ENCODE results near the gene PLXNA2.

The PLXNA2 gene

DNA sequence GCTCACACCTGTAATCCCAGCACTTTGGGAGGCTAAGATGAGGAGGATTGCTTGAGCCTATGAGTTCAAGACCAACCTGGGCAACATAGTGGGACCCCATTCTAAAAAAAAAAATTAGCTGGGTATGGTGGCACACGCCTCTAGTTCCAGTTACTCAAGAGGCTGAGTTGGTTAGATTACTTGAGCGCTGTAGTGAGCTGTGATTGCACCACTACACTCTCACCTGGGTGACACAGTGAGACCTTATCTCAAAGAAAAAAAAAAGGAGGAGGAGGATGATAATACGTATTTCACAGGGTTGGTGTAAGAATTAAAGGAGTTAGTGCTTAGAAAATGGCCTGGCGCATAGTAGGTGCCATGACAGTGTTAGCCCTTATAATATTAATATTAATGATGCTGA, 144.1 kb downstream of the PLXNA2 start:
- H3K36me3 ChIP-seq (ENCODE audit: control insufficient read depth, insufficient read depth, low read length): no peaks in the 10 kb centered on the region; the same call in 1 of the 2 replicates
- peaks cover 27% of the 10 kb centered on the region for H3K4me1 ChIP-seq (ENCODE audit: control insufficient read depth, insufficient read depth, low read length)
- H3K27me3 ChIP-seq (ENCODE audit: control insufficient read depth, insufficient read depth, low read length): no peaks in the 10 kb centered on the region
- H3K27ac ChIP-seq (ENCODE audit: low read depth, low read length): no peak overlapping the region
- H3K9ac ChIP-seq (ENCODE audit: low read length): no peak overlapping the region
- no peaks in the 10 kb centered on the region for H3K9me3 ChIP-seq (ENCODE audit: control insufficient read depth, insufficient read depth, low read depth, low read length)
- no peak overlapping the region for H3K4me3 ChIP-seq (ENCODE audit: low read depth, low read length)

DNA sequence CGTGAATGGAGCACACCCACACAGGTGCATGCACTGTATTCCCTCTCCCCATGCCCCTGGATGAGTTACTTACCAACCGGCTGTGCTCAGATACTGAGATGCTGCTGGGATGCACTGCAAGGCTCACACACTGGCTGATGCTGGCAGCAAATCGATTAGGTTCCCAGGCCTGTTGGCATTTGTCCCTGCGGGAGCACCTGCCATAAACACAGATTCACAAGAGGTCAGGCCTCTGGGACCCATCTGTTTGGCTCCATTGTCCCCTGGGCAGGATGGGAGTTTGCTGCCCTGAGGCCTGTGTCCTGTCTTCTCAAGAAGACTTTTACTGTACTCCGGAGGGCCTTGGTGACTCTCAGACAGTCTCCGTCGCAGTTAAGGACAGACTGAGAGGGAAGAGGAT, 145.4 kb downstream of the PLXNA2 start:
- Histone ChIP-seq H3K27ac (ENCODE audit: low read depth, low read length) (no peak overlapping the region), H3K27me3 (ENCODE audit: control insufficient read depth, insufficient read depth, low read length) (no peaks in the 10 kb centered on the region), H3K36me3 (ENCODE audit: control insufficient read depth, insufficient read depth, low read length) (no peaks in the 10 kb centered on the region; the same call in 1 of the 2 replicates), H3K4me3 (ENCODE audit: low read depth, low read length) (no peak overlapping the region), H3K9ac (ENCODE audit: low read length) (no peak overlapping the region), H3K4me1 (ENCODE audit: control insufficient read depth, insufficient read depth, low read length) (peaks cover 27% of the 10 kb centered on the region), H3K9me3 (ENCODE audit: control insufficient read depth, insufficient read depth, low read depth, low read length) (no peaks in the 10 kb centered on the region)

DNA sequence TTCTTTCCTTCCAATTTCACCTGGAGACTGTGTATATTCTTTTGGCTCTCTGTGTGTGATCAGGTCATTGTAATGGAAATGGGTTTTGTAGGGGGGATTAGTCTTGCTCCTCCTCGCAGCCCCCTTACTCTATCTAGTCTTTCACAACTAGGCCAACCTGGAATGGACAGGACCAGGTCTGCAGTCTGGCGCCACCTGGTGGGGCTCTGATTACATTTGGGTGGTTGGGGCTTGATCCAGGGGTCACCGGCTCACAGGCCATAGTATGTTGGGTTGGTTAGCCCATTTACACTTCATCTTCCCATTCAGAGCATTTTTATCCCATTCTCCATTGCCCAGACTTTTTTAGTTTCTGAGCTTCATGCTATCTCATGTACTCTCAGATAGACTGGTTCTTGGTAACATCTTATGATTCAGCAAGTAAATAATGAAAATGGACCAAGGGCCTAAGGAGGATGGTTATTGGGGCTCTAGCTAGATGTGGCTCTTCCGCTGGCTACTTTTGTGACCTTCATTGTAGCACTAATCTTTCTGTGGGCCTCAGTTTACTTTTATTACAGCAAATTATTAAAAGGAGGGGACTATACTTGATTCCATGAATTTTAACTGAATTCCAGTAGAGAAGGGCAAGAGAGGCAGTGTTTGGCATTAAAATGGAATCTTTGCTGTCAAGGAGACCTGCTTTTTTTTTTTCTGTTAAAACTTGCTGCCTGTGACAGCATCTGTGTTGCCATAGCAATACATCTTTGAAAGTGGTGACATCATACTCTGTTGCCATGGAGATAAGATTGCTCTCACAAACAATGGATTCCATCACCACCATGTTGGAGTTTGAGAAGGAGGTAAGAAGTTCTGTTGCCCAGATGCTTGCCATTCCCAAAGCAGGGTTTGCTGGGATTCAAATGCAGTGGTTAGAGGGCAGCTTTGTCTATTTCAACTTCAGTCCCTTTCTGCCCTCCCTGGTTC, 150.1 kb downstream of the PLXNA2 start:
- Histone ChIP-seq H3K27ac (ENCODE audit: low read depth, low read length) (no peak overlapping the region), H3K27me3 (ENCODE audit: control insufficient read depth, insufficient read depth, low read length) (no peaks in the 10 kb centered on the region), H3K36me3 (ENCODE audit: control insufficient read depth, insufficient read depth, low read length) (no peaks in the 10 kb centered on the region; the same call in 1 of the 2 replicates)

DNA sequence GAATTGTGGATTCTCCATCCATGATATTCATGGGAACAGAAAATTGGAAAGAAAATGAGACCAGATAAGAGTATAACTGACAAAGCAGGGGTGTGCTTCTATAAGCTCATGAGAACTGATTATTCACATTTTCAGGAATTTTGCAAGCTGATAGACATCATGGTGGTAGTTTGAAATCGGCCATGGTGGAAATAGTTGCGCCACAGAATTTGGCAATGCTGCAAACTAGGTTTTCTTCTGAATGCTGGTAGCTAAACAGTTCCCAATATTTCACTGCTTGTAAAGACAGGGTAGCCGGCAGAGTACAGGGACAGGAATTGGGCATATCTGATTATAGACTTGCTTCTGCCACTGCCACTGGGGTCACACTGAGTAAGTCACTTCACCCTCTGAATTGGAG, 151.1 kb downstream of the PLXNA2 start:
- Histone ChIP-seq H3K27me3 (ENCODE audit: control insufficient read depth, insufficient read depth, low read length) (no peaks in the 10 kb centered on the region), H3K4me3 (ENCODE audit: low read depth, low read length) (no peak overlapping the region), H3K4me1 (ENCODE audit: control insufficient read depth, insufficient read depth, low read length) (peaks cover 6% of the 10 kb centered on the region; the same call in 1 of the 2 replicates), H3K9ac (ENCODE audit: low read length) (no peak overlapping the region), H3K9me3 (ENCODE audit: control insufficient read depth, insufficient read depth, low read depth, low read length) (no peaks in the 10 kb centered on the region), H3K36me3 (ENCODE audit: control insufficient read depth, insufficient read depth, low read length) (no peaks in the 10 kb centered on the region; the same call in 1 of the 2 replicates), H3K27ac (ENCODE audit: low read depth, low read length) (no peak overlapping the region)

More for the DNA sequence above, 150.1 kb downstream of the PLXNA2 start:
- Histone ChIP-seq H3K4me1 (ENCODE audit: control insufficient read depth, insufficient read depth, low read length) (peaks cover 14% of the 10 kb centered on the region), H3K4me3 (ENCODE audit: low read depth, low read length) (no peak overlapping the region), H3K9ac (ENCODE audit: low read length) (no peak overlapping the region), H3K9me3 (ENCODE audit: control insufficient read depth, insufficient read depth, low read depth, low read length) (no peaks in the 10 kb centered on the region)

DNA sequence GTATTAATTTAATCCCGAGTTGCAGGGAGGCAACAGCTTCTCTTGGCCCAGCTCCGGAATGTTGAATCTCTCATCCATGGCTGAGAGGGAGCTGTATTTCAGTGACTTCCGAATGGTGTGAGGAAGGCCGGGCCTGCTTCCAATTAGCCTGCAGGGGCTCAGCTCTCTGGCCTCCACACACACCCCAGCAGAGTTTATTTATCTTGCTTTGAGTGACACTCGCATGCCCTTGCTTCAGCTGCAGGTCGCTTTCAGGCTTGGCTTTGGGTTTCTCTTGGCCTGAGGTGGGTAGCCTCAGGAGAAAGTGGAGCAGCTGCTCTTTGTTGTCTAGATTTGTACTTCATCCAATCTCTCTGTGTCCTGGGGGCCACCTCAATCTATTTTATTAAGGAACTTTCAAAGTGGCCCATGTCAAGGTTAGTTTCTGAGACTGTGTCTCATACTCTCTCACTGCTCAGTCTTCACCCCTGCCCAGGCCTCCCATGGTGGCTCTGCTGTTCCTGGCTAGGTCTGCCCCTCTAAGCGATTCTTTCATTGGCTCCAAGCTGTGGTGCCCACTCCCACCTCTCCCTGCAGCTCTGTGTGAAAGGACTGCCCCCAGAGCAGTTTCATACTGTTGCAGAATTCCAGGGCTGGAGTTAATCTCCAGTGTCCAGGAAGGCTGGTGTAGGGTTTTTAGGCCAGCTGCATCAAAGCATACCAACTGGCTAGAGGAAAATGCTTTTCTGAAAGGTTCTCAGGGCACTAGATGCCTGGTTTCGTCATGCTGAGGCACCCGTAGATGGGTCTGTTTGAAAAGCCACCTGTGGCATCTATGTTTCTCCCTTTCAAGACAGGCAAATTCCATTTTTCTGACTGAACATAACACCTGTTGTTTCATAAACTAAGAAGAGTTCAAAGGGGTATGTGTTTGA, 153.5 kb downstream of the PLXNA2 start:
- Histone ChIP-seq H3K9me3 (ENCODE audit: control insufficient read depth, insufficient read depth, low read depth, low read length) (no peaks in the 10 kb centered on the region), H3K4me3 (ENCODE audit: low read depth, low read length) (no peak overlapping the region), H3K9ac (ENCODE audit: low read length) (no peak overlapping the region), H3K36me3 (ENCODE audit: control insufficient read depth, insufficient read depth, low read length) (no peaks in the 10 kb centered on the region; the same call in 1 of the 2 replicates), H3K4me1 (ENCODE audit: control insufficient read depth, insufficient read depth, low read length) (peaks cover 9% of the 10 kb centered on the region; the same call in 1 of the 2 replicates), H3K27me3 (ENCODE audit: control insufficient read depth, insufficient read depth, low read length) (no peaks in the 10 kb centered on the region), H3K27ac (ENCODE audit: low read depth, low read length) (no peak overlapping the region)

DNA sequence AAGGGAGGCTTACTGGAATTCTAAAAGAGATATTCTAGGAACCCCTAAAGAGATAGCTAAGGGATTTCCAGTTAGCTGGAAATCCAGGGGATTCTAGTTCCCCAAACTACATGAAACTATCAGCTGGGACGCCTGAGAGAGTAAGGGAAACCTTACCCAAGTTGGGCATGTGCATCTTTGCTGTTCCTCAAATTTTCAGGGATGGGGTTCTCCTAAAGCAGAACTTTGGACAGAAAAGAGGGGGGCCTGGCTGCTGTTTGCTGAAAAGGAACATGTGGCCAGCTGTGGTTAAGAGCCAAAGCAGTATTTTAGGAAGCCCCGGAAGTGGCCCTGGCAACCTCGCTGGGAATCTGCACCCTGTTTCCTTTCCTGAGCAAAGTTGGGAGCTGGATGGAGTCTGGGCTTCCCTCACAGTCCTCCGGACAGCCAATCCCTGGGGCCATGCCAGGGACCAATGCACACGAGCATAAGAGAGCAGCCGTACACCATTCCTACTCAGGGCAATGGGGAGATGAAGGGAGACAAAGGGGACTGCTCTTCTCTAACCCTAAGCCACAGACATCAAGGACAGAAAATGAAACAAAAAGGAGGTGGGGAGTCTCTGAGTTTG, 154.3 kb downstream of the PLXNA2 start:
- no peak overlapping the region for H3K4me3 ChIP-seq (ENCODE audit: low read depth, low read length)
- H3K36me3 ChIP-seq (ENCODE audit: control insufficient read depth, insufficient read depth, low read length): no peaks in the 10 kb centered on the region; the same call in 1 of the 2 replicates
- H3K9ac ChIP-seq (ENCODE audit: low read length): no peak overlapping the region
- no peak overlapping the region for H3K27ac ChIP-seq (ENCODE audit: low read depth, low read length)
- no peaks in the 10 kb centered on the region for H3K27me3 ChIP-seq (ENCODE audit: control insufficient read depth, insufficient read depth, low read length)
- H3K9me3 ChIP-seq (ENCODE audit: control insufficient read depth, insufficient read depth, low read depth, low read length): no peaks in the 10 kb centered on the region
- H3K4me1 ChIP-seq (ENCODE audit: control insufficient read depth, insufficient read depth, low read length): peaks cover 9% of the 10 kb centered on the region; the same call in 1 of the 2 replicates

DNA sequence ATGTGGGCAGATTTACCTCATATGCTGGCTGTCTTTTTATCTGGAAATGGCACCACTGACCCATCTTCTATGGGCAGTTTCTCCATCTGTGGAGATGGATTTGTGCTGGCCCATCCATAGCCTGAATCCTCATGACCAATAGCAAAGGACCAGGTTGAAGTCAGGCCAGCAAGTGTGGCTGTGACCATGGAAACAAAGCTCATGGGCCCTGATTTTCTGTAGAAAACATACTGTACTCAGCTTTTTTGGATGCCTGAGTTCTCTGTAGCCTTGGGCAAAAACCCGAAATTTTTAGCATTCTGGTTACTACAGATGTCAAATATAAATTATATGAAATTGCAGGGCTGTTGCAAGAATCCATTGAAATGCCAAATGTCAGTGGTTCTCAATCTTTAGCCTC, 155.0 kb downstream of the PLXNA2 start:
- H3K4me1 ChIP-seq (ENCODE audit: control insufficient read depth, insufficient read depth, low read length): peaks cover 9% of the 10 kb centered on the region; the same call in 1 of the 2 replicates
- H3K9me3 ChIP-seq (ENCODE audit: control insufficient read depth, insufficient read depth, low read depth, low read length): no peaks in the 10 kb centered on the region
- H3K27ac ChIP-seq (ENCODE audit: low read depth, low read length): no peak overlapping the region

DNA sequence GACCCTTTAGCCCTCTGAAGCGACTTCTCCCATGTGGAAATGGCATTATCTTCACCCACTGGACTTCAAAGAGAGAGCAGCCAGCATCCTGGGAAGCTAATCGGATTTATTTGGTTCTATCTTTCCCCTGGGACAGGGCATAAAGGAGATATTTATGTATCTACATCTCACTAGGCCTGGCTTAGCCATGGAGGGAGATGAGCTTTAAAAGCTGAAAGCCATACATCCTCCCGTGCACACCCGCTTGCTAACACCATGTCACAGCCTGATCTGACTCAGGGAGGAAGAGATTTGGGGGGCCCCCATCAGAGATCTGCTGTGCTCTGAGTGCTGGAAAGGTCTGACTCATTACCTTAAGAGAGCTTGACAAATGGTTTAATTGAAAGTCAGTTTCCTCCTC, 155.9 kb downstream of the PLXNA2 start:
- Histone ChIP-seq H3K4me3 (ENCODE audit: low read depth, low read length) (no peak overlapping the region), H3K27ac (ENCODE audit: low read depth, low read length) (no peak overlapping the region), H3K4me1 (ENCODE audit: control insufficient read depth, insufficient read depth, low read length) (peaks cover 11% of the 10 kb centered on the region; the same call in 1 of the 2 replicates), H3K9ac (ENCODE audit: low read length) (no peak overlapping the region), H3K36me3 (ENCODE audit: control insufficient read depth, insufficient read depth, low read length) (no peaks in the 10 kb centered on the region; the same call in 1 of the 2 replicates), H3K9me3 (ENCODE audit: control insufficient read depth, insufficient read depth, low read depth, low read length) (no peaks in the 10 kb centered on the region), H3K27me3 (ENCODE audit: control insufficient read depth, insufficient read depth, low read length) (no peaks in the 10 kb centered on the region)

More for the DNA sequence above, 155.0 kb downstream of the PLXNA2 start:
- Histone ChIP-seq H3K9ac (ENCODE audit: low read length) (no peak overlapping the region), H3K4me3 (ENCODE audit: low read depth, low read length) (no peak overlapping the region), H3K36me3 (ENCODE audit: control insufficient read depth, insufficient read depth, low read length) (no peaks in the 10 kb centered on the region; the same call in 1 of the 2 replicates), H3K27me3 (ENCODE audit: control insufficient read depth, insufficient read depth, low read length) (no peaks in the 10 kb centered on the region)

DNA sequence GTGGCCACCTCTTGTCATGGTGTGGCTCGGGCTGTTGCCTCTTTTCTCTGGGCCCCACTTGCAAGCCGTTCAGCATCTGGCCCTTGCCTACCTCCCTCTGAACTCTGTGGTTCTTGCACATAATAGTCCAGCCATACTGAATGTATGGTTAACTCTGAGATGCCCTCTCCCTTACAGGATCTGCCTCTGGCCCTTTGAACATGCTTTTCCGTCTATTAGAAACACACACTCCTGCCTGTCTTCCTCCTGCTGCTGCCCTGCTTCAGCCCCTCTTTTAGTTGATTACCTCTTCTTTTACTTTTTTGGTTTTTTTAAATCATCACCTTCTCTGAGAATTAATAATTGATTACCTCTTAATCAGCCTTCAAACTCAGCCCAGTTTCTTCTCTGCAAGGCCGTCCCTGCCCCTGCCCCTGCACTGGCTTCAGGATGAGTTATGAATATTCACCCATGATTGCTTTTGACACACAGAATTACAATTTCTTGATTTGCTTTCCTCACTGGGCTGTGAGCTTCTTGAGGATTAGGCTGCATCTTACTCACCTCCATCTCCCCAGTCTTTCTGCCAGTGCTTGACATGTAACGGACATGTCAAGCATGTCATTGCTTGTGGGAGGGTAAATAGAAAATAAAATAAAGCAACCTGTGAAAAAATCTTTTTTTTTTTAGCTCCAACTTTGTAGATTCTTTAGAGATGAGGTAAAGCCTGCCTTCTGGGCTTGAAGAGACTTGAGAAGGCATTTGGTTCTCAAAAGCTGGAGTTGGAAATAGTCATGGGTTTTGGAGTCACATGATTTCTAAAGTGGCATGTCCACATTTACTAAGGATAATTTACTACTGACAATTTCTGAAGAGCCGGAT, 158.3 kb downstream of the PLXNA2 start:
- Histone ChIP-seq H3K9me3 (ENCODE audit: control insufficient read depth, insufficient read depth, low read depth, low read length) (no peaks in the 10 kb centered on the region), H3K4me3 (ENCODE audit: low read depth, low read length) (no peak overlapping the region), H3K4me1 (ENCODE audit: control insufficient read depth, insufficient read depth, low read length) (peaks cover 27% of the 10 kb centered on the region; the same call in 1 of the 2 replicates), H3K9ac (ENCODE audit: low read length) (no peak overlapping the region), H3K36me3 (ENCODE audit: control insufficient read depth, insufficient read depth, low read length) (no peaks in the 10 kb centered on the region), H3K27ac (ENCODE audit: low read depth, low read length) (no peak overlapping the region), H3K27me3 (ENCODE audit: control insufficient read depth, insufficient read depth, low read length) (no peaks in the 10 kb centered on the region)

DNA sequence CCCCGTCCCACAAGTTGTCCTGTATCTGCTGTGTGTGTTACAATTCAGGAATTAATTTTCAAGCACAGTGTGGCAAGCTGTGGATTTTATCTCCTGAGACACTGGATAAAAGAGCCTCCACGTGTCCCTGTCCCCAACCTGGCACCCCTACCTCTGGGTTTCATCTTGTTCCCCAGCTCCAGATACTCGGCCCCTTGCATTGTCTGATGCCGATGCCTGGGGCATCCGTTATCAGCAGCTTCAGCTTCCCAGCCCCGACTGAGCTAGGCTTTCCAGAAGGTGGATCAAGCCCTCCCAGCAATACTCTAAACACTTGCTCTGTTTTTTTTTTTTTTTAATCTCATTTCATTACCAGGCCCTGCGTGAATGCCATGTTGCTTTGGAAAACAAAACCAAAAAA, 159.4 kb downstream of the PLXNA2 start:
- Histone ChIP-seq H3K9me3 (ENCODE audit: control insufficient read depth, insufficient read depth, low read depth, low read length) (no peaks in the 10 kb centered on the region), H3K27me3 (ENCODE audit: control insufficient read depth, insufficient read depth, low read length) (no peaks in the 10 kb centered on the region), H3K9ac (ENCODE audit: low read length) (no peak overlapping the region), H3K36me3 (ENCODE audit: control insufficient read depth, insufficient read depth, low read length) (no peaks in the 10 kb centered on the region), H3K4me3 (ENCODE audit: low read depth, low read length) (no peak overlapping the region), H3K4me1 (ENCODE audit: control insufficient read depth, insufficient read depth, low read length) (peaks cover 25% of the 10 kb centered on the region; the same call in 1 of the 2 replicates), H3K27ac (ENCODE audit: low read depth, low read length) (no peak overlapping the region)

Measured in HUES6 (cell line).